HL-60 (cell line): ENCODE results near the gene STX1A.

Source experiments
- DNase-seq, 2 experiments: peaks; one replicate each; pipeline ENCODE4 v3.0.0-alpha.2; 2010 to 2020; ENCODE audit warnings: low read depth in 1 of 2, low spot score in 1 of 2
- H3K27ac ChIP-seq: fragments of 250-450 bp; sonication (Bioruptor Pico); replicated peaks from 2 replicates; pipeline ENCODE4 v1.5.1; 2020; ENCODE audit warnings: mild to moderate bottlenecking, moderate library complexity
- H3K27me3 ChIP-seq: fragments of 250-450 bp; sonication (Bioruptor Pico); 2 replicates; pipeline ENCODE4 v1.5.1; 2021; ENCODE audit warnings: mild to moderate bottlenecking, moderate library complexity; ENCODE audit not compliant: insufficient read depth, poor library complexity, severe bottlenecking
- H3K4me3 ChIP-seq: replicated peaks from 2 replicates; pipeline ENCODE4 v1.5.1; 2011; ENCODE audit warnings: mild to moderate bottlenecking, control low read depth, low read length; ENCODE audit not compliant: insufficient read depth
- GABPA ChIP-seq: IDR thresholded peaks from 2 replicates; pipeline ENCODE4 v1.6.1; 2012; ENCODE audit warnings: low read depth
- POLR2AphosphoS5 ChIP-seq: IDR thresholded peaks from 2 replicates; pipeline ENCODE4 v1.6.1; 2012; ENCODE audit warnings: low read depth
- SPI1 ChIP-seq: IDR thresholded peaks from 2 replicates; pipeline ENCODE4 v1.6.1; 2012; ENCODE audit warnings: low read depth, mild to moderate bottlenecking, borderline replicate concordance
- TF ChIP-seq, protein P1 (sequence below): IDR thresholded peaks from one replicate; pipeline ENCODE4 v1.5.1; 2011; ENCODE audit warnings: low read length, control low read depth, inconsistent platforms; ENCODE audit not compliant: insufficient read depth
- TF ChIP-seq, protein P2 (sequence below): IDR thresholded peaks from 2 replicates; pipeline ENCODE4 v1.6.1; 2012; ENCODE audit warnings: low read depth; ENCODE audit not compliant: insufficient replicate concordance

STX1A gene

DNA sequence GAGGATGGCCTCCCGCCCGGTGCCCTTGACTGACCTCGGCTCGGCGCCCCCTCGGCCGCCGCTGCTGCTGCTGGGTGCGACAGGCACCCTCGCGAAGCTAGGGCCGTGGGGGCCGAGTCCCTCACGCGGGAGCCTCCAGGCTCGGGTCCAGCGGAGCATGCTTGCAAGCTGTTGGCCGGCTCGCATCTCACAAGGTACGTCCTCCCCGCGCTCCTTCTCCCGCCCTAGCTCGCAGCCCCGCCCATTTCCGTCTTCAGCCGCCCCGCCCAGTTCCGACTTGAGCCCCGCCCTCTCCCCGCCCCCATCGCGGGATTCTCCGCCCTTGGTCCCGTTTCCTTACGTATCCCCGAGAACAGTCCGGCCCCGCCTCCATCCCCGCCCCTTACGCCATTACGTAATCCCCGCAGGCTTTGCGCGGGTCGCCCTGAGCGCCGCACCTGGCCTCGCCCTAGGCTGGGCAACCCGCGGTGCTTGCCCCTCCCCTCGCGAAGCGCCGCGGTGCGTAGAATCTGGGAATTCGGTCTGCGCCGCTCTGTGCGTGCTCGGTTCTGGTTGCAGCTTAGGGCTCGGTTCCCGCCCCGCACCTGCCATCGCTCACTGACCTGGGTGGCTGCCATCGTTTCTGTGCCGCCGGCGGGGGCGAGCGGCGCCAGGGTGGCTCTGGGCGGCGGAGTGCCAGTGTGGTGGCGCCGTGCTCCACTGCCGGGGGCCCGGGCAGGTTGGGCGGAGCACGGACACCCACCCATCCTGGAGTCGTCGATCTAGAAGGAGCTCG lies 19.3 kb upstream of the STX1A start, which contains the start of gene ABHD11:
TSS of gene ABHD11 (minus strand) at position 191 of the 775 bp plus-strand sequence. CDS start at position 159, 32 bp downstream.
- Histone ChIP-seq H3K27ac (peak within 1 kb of the TSS; percentile 85), H3K4me3 (peak within 1 kb of the TSS; percentile 91), H3K27me3 (no peaks in the 10 kb centered on the region)
- TF ChIP-seq POLR2AphosphoS5 (peak; percentile 80), SPI1 (no peak)
- peak; percentile 96 to 97 for DNase-seq

DNA sequence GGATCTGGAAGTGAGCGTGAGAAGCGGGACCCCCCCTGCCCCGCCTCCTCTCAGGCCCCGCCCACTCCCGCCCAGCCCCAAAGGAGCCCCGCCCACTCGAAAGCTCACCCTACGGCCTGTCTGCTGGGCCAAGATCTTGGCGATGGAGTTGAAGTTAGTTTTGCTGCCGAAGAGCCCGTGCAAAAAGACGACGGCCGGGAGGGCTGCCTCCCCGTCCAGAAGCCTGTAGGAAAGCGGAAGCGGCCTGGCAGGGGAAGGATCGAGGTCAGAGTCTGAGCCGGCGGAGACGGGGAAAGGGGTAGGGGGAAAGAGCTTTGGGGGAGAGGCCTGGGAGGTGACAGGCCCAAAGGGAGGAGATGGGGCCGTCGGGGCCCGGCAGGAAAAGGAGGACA lies 18.7 kb upstream of the STX1A start:
- Histone ChIP-seq H3K4me3 (peak overlapping the region; percentile 91), H3K27me3 (no peaks in the 10 kb centered on the region), H3K27ac (peak overlapping the region; percentile 85)
- TF ChIP-seq SPI1: peak; percentile 79
- TF ChIP-seq POLR2AphosphoS5: no peak
- TF ChIP-seq, protein P1, sequence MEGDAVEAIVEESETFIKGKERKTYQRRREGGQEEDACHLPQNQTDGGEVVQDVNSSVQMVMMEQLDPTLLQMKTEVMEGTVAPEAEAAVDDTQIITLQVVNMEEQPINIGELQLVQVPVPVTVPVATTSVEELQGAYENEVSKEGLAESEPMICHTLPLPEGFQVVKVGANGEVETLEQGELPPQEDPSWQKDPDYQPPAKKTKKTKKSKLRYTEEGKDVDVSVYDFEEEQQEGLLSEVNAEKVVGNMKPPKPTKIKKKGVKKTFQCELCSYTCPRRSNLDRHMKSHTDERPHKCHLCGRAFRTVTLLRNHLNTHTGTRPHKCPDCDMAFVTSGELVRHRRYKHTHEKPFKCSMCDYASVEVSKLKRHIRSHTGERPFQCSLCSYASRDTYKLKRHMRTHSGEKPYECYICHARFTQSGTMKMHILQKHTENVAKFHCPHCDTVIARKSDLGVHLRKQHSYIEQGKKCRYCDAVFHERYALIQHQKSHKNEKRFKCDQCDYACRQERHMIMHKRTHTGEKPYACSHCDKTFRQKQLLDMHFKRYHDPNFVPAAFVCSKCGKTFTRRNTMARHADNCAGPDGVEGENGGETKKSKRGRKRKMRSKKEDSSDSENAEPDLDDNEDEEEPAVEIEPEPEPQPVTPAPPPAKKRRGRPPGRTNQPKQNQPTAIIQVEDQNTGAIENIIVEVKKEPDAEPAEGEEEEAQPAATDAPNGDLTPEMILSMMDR: no peak
- peak in 1 of 2 experiments; percentile 65 for DNase-seq

DNA sequence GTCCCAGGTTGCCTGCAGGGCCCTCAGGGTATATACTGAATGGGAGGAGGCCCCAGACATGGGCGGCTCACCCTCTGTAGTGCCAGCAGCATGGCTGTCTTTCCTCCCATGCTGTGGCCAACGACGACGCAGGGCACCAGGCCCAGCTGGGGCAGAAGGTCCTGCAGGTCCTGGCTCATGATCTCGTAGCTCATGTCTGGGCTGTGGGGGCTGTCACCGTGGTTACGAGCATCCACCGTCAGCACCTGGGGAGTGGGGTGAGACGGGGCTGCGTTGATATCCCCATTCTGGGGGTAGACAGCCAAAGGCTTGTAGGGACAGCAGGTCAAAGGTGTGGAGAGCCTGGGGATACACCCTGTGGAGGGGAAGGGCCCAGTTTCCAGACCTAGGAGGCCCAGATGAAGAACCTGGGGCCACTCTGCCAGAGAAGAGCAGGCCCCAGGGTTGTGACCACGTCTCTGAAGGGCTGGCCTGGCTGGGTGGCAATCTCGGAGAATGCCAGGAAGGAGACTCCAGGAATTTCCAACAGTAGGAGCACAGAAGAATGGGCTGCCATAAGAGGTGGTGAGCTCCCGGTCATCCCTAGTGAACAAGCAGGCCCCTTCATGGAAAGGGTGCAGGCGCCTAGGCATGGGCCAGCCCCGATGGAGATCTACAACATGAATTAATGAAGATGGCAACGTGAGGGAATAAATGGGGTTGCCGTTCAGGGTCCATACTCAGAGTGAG lies 18.2 kb upstream of the STX1A start:
- peak overlapping the region; percentile 85 for H3K27ac ChIP-seq
- no peak for DNase-seq
- no peaks in the 10 kb centered on the region for H3K27me3 ChIP-seq
- H3K4me3 ChIP-seq: peak overlapping the region; percentile 91
- no peak for TF ChIP-seq POLR2AphosphoS5
- TF ChIP-seq, protein P1: no peak
- no peak for TF ChIP-seq SPI1
- TF ChIP-seq, protein P2, sequence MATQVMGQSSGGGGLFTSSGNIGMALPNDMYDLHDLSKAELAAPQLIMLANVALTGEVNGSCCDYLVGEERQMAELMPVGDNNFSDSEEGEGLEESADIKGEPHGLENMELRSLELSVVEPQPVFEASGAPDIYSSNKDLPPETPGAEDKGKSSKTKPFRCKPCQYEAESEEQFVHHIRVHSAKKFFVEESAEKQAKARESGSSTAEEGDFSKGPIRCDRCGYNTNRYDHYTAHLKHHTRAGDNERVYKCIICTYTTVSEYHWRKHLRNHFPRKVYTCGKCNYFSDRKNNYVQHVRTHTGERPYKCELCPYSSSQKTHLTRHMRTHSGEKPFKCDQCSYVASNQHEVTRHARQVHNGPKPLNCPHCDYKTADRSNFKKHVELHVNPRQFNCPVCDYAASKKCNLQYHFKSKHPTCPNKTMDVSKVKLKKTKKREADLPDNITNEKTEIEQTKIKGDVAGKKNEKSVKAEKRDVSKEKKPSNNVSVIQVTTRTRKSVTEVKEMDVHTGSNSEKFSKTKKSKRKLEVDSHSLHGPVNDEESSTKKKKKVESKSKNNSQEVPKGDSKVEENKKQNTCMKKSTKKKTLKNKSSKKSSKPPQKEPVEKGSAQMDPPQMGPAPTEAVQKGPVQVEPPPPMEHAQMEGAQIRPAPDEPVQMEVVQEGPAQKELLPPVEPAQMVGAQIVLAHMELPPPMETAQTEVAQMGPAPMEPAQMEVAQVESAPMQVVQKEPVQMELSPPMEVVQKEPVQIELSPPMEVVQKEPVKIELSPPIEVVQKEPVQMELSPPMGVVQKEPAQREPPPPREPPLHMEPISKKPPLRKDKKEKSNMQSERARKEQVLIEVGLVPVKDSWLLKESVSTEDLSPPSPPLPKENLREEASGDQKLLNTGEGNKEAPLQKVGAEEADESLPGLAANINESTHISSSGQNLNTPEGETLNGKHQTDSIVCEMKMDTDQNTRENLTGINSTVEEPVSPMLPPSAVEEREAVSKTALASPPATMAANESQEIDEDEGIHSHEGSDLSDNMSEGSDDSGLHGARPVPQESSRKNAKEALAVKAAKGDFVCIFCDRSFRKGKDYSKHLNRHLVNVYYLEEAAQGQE: no peak
- no peak for TF ChIP-seq GABPA

DNA sequence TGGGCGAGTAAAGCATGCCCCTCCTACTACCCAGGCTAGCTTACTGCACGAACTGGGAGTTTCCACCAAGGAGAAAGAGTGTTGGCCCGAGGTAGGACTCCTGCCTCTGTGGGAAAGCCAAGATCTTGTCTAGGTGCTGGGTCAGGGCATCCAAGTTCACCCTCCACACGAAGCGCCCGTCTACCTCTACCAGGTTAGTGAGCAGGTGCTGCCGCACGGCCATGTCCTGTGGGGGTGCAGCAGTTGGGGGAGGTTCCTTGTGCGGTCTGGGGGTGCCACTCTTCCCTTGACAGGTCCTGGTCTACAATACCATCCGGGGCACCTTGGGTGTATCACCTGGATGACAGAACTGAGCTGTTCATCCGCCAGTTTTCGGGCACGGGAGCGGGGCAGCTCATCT lies 17.4 kb upstream of the STX1A start:
- TF ChIP-seq POLR2AphosphoS5 (no peak), GABPA (no peak), SPI1 (no peak)
- TF ChIP-seq, protein P1: no peak
- TF ChIP-seq, protein P2: no peak
- no peak for DNase-seq
- no peaks in the 10 kb centered on the region for H3K27me3 ChIP-seq
- no peak overlapping the region for H3K4me3 ChIP-seq
- no peak overlapping the region for H3K27ac ChIP-seq
